LNCaP clone FGC (cell line): ENCODE measurements around the gene PHF2.

Experiments used
- DNase-seq: peaks from one replicate; pipeline ENCODE4 v3.0.0-alpha.2; 2011; ENCODE audit warnings: low read depth
- H3K4me3 ChIP-seq: 2 replicates; pipeline ENCODE4 v1.5.1; 2011; ENCODE audit warnings: mild to moderate bottlenecking, low read depth, low read length, control low read depth
- TF ChIP-seq, protein P1 (sequence below): IDR thresholded peaks from 2 replicates; pipeline ENCODE4 v1.5.1; 2012; ENCODE audit warnings: mild to moderate bottlenecking; ENCODE audit not compliant: control insufficient read depth, insufficient read depth; ENCODE audit errors: extremely low read depth

PHF2 gene

DNA sequence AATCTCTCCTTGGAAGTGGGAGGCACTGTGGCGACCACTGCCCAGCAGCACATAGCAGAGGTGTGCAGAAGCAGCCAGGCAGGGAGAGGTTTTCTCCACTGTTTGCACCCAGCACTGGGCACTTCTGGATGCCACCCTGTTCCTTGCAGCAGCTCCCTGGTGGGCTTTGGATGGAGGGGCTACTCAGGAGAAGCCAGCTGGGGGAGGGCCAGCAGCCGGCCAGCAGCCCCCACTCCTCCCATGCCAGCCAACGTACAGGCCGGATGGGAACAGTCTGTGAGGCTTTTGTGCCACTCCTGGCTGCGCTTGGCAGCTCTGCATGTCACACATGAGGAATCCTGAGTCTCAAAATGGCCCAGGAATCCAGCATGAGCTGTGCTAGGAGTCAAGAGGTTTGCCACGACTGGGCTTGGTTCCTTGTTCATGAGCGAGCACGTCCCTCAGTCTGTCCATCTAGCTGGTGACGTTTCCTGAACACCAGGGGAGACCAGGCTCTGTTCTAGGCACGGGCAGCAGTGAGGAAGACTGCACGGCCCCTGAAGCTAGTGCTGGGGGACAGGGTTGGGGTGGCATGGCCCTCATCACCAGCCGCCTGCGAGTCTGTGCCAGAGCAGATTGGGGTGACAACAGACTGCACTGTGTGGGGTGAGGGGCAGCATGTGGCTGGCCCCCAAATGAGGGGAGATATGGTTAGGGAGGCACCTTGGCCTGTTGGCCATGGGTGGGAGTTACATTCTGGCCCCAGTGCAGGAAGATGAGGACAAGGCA lies 10.1 kb downstream of the PHF2 start:
- no peak for DNase-seq
- TF ChIP-seq, protein P1, sequence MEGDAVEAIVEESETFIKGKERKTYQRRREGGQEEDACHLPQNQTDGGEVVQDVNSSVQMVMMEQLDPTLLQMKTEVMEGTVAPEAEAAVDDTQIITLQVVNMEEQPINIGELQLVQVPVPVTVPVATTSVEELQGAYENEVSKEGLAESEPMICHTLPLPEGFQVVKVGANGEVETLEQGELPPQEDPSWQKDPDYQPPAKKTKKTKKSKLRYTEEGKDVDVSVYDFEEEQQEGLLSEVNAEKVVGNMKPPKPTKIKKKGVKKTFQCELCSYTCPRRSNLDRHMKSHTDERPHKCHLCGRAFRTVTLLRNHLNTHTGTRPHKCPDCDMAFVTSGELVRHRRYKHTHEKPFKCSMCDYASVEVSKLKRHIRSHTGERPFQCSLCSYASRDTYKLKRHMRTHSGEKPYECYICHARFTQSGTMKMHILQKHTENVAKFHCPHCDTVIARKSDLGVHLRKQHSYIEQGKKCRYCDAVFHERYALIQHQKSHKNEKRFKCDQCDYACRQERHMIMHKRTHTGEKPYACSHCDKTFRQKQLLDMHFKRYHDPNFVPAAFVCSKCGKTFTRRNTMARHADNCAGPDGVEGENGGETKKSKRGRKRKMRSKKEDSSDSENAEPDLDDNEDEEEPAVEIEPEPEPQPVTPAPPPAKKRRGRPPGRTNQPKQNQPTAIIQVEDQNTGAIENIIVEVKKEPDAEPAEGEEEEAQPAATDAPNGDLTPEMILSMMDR, result no peak
- no peak overlapping the region for H3K4me3 ChIP-seq

DNA sequence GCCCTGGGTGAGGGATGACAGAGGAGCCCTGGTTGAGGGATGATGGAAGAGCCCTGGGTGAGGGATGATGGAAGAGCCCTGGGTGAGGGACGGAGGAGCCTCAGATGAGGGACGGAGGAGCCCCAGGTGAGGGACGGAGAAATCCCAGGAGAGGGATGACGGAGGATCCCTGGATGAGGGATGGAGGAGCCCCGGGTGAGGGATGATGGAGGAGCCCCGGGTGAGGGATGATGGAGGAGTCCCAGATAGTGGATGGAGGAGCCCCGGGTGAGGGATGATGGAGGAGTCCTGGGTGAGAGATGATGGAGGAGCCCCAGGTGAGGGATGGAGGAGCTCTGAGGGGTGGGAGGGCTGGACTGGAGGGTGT lies 10.9 kb downstream of the PHF2 start:
- TF ChIP-seq, protein P1, result no peak
- no peak overlapping the region for H3K4me3 ChIP-seq
- no peak for DNase-seq

DNA sequence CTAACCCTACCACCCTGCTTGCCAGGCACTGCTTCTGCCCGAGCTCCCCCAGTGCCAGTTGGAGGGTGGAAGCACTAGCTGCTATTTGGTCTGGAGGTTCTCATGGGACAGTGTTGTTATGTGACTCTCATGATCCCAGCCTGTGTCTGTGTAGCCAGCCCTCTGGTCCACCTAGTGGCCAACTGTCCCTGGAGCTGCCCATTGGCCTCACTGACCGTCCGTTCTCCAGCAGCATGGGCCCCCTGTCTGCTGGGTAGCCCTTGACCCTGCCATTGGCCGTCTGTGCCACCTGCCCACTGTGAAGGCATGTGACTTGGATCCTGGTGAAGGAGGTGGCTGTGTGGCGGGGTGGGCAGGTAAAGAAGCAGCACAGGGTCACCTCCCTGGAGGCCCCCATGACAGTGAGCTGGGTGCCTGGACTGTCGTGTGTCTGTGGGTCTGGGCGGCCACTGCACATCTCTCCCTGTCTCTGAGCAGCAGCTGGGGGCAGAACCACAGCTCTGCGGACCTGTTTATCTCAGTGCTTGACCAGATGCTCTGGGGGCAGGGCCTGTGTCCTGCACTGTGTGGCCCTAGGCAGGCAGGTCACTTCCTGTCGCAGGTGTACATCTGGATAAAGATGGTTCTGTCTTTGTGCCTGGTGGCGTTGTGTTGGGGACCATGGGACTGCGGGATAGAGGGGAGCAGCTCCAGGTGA lies 11.4 kb downstream of the PHF2 start:
- H3K4me3 ChIP-seq, result no peak overlapping the region
- TF ChIP-seq, protein P1, result no peak
- DNase-seq, result no peak

DNA sequence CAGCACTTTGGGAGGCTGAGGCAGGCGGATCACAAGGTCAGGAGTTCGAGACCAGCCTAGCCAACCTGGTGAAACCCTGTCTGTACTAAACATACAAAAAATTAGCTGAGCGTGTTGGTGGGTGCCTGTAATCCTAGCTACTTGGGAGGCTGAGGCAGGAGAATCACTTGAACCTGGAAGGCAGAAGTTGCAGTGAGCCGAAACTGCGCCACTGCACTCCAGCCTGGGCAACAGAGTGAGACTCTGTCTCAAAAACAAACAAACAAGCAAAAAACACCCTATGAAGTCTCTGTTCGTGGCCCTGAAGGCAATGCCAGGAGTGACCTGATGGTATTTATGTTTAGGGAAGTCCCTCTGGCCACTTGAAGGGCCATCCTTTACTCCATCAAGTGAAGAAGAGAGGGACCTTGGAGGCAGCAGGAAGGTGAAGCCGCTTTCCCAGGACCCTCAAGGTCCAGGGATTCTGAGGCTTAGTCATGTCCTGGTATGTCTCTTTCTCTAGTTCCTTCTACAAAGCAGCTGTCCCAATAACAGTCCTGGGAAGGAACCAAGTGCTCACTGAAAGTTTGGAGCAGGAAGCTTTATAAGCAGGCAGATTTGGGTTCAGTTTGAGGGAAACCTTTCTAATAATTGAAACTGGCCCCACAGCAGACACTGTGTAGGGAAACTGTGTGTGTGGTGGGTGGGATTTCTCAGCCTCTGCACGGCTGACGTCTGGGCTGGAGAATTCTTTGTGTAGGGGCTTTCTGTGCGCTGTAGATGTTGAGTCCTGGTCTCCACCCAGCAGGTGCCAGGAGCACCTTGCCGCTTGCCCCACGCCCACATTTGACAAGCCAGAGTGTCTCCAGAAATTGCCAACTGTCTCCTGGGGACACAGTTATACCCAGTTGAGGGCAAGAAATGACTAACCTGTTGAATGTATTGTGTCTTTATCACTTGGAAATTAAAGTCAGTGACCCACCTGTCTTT lies 12.5 kb downstream of the PHF2 start:
- DNase-seq, result no peak
- TF ChIP-seq, protein P1, result no peak
- no peak overlapping the region for H3K4me3 ChIP-seq

DNA sequence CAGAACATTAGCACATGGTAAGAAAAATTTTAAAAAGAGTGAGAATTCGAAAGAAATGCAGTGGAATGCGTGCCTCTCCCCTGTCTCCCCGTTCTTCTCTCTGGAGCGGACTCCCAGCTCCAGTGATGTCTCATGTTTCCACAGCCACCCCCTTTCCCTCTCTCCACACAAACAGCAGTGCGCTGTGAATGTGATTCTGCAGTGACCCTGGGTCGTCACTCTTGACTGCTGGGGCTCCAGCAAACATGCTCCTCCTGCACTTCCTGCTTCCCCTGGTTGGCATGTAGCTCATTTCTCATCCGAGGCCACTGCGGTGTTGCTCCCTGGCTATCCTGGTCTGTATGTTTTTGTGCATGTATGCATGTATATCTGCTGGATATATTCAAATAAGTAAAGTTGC lies 13.3 kb downstream of the PHF2 start:
- no peak for DNase-seq
- H3K4me3 ChIP-seq, result no peak overlapping the region
- TF ChIP-seq, protein P1, result no peak

DNA sequence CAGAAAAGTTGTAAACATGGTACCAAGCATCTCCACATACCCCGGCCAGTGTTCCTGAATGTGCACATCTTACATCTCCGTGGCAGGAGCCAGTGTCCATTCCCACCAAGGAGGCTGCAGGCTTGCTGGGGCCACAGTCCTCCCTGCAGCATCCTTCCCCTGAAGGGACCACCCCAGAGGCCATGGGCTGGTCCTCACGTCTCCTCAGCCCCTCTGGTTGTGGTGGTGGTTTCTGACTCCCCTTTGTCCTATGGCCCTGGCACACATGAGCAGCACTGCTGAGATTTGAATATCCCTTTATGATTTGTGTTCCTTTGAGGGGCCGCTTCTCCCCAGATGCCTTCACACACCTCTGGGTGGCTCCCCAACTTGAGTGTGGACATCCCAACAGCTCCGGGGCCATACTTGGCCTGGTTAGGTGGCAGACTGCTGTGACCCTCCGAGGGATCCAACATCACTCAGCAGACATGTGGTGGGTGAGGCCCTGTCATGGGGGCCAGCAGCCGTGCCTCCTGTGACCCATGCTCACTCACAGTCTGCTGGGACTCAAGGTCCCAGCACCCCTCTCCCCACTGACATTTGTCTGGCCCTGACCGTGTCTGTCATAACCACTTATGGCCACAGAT lies 14.3 kb downstream of the PHF2 start:
- DNase-seq, result no peak
- H3K4me3 ChIP-seq, result no peak overlapping the region
- TF ChIP-seq, protein P1, result no peak
